Hepatocyte (in vitro differentiated cells): Measurements from ENCODE around the gene EHBP1L1. TPM values are rescaled to one million over a fixed set of nuclear protein-coding genes. Genes with fewer than 3 reads are reported as not detected.

Source experiments
- DNase-seq: peaks from one replicate; pipeline ENCODE4 v3.0.0-alpha.2; 2016; ENCODE audit warnings: low spot score
- H2AFZ ChIP-seq: fragments of 200-600 bp; sonication (generic); 2 replicates; pipeline ENCODE4 v1.6.0; 2016; ENCODE audit warnings: antibody characterized with exemption, mild to moderate bottlenecking
- H3K27ac ChIP-seq: fragments of 200-600 bp; sonication (generic); 2 replicates; pipeline ENCODE4 v1.5.1; 2016; ENCODE audit warnings: mild to moderate bottlenecking
- H3K27me3 ChIP-seq: fragments of 200-600 bp; sonication (generic); 2 replicates; pipeline ENCODE4 v1.6.1; 2016
- H3K36me3 ChIP-seq: fragments of 200-600 bp; sonication (generic); replicated peaks from 2 replicates; pipeline ENCODE4 v1.5.1; 2016; ENCODE audit warnings: low read depth; ENCODE audit not compliant: insufficient read depth
- H3K4me1 ChIP-seq: fragments of 200-600 bp; sonication (generic); 2 replicates; pipeline ENCODE4 v1.5.1; 2016; ENCODE audit warnings: mild to moderate bottlenecking, moderate library complexity; ENCODE audit not compliant: insufficient read depth
- H3K4me2 ChIP-seq: fragments of 200-600 bp; sonication (generic); 2 replicates; pipeline ENCODE4 v1.6.0; 2016
- H3K4me3 ChIP-seq: fragments of 200-600 bp; sonication (generic); 2 replicates; pipeline ENCODE4 v1.5.1; 2016; ENCODE audit warnings: mild to moderate bottlenecking
- H3K79me2 ChIP-seq: fragments of 200-600 bp; sonication (generic); 2 replicates; pipeline ENCODE4 v1.6.0; 2017; ENCODE audit warnings: mild to moderate bottlenecking
- H3K9me2 ChIP-seq: fragments of 200-600 bp; sonication (generic); replicated peaks from 2 replicates; pipeline ENCODE4 v1.6.0; 2017; ENCODE audit warnings: mild to moderate bottlenecking; ENCODE audit not compliant: insufficient read depth
- H3K9me3 ChIP-seq: fragments of 200-600 bp; sonication (generic); 2 replicates; pipeline ENCODE4 v1.5.1; 2016; ENCODE audit warnings: low read depth, mild to moderate bottlenecking
- H4K20me1 ChIP-seq: fragments of 200-600 bp; sonication (generic); 2 replicates; pipeline ENCODE4 v1.6.0; 2016; ENCODE audit warnings: mild to moderate bottlenecking; ENCODE audit not compliant: insufficient read depth, poor library complexity, severe bottlenecking
- CTCF ChIP-seq: fragments of 200-600 bp; sonication (generic); IDR thresholded peaks from 2 replicates; pipeline ENCODE4 v1.5.1; 2016; ENCODE audit warnings: antibody characterized with exemption, mild to moderate bottlenecking; ENCODE audit not compliant: poor library complexity
- EZH2 ChIP-seq: fragments of 200-600 bp; sonication (generic); IDR thresholded peaks from 2 replicates; pipeline ENCODE4 v1.6.1; 2016; ENCODE audit warnings: antibody characterized with exemption, mild to moderate bottlenecking, borderline replicate concordance
- EZH2phosphoT487 ChIP-seq: fragments of 200-600 bp; sonication (generic); IDR thresholded peaks from one replicate; pipeline ENCODE4 v1.6.1; 2018; ENCODE audit warnings: antibody characterized with exemption, mild to moderate bottlenecking, low read depth, moderate library complexity; ENCODE audit not compliant: unreplicated experiment, severe bottlenecking
- WGBS: methylation state at CpG from one replicate; pipeline ENCODE4 v1.1.6; 2016; ENCODE audit warnings: low lambda C conversion rate; ENCODE audit errors: missing lambda C conversion rate; 5-methylcytosine and 5-hydroxymethylcytosine counted together
- polyA plus RNA-seq: library from polyadenylated mRNA; unstranded; fragments of >200 nt; fragmentation: Nextera tagmentation; extraction: Ambion mirVana; gene quantifications from 2 replicates; pipeline ENCODE4 v1.2.1, GENCODE V29; 2016
- total RNA-seq: library from RNA; depleted of rRNA; stranded (reverse); fragments of >200 nt; gene quantifications from 2 replicates; pipeline ENCODE4 v1.2.3, GENCODE V29; 2014

EHBP1L1 gene
- total and polyA plus RNA-seq, 2 experiments from 2014 or later: 12.5 to 20.9 TPM

GRCh38 chr11:65552388-65552951 lies 23.4 kb upstream of the EHBP1L1 start:
- Histone ChIP-seq H3K27ac (no peak overlapping the region), H3K9me2 (no peaks in the 10 kb centered on the region), H3K9me3 (no peaks in the 10 kb centered on the region), H4K20me1 (no peaks in the 10 kb centered on the region), H3K4me1 (peaks cover 32% of the 10 kb centered on the region), H3K4me2 (no peak overlapping the region), H3K79me2 (peaks cover 29% of the 10 kb centered on the region), H3K36me3 (no peaks in the 10 kb centered on the region), H3K4me3 (no peak overlapping the region), H3K27me3 (no peaks in the 10 kb centered on the region), H2AFZ (no peak overlapping the region)
- 90% methylated on average over 9 of the region's 9 CpGs for WGBS
- no peak for TF ChIP-seq EZH2phosphoT487
- TF ChIP-seq EZH2: no peak
- no peak for TF ChIP-seq CTCF
- no peak for DNase-seq

- Histone ChIP-seq H4K20me1 (no peaks in the 10 kb centered on the region), H3K9me2 (no peaks in the 10 kb centered on the region), H3K79me2 (peaks cover 29% of the 10 kb centered on the region), H3K27ac (no peak overlapping the region), H3K9me3 (no peaks in the 10 kb centered on the region), H3K4me2 (peak overlapping the region; percentile 33), H3K27me3 (no peaks in the 10 kb centered on the region), H3K4me1 (peaks cover 33% of the 10 kb centered on the region), H3K36me3 (no peaks in the 10 kb centered on the region), H2AFZ (no peak overlapping the region), H3K4me3 (no peak overlapping the region)
- no peak for DNase-seq
- TF ChIP-seq EZH2: no peak
- no peak for TF ChIP-seq EZH2phosphoT487
- no peak for TF ChIP-seq CTCF
- 40% methylated on average over 20 of the region's 37 CpGs for WGBS
Observed at GRCh38 chr11:65553301-65554001, 22.4 kb upstream of the EHBP1L1 start.

GRCh38 chr11:65554057-65554818 lies 21.6 kb upstream of the EHBP1L1 start:
- no peak for TF ChIP-seq CTCF
- TF ChIP-seq EZH2phosphoT487: no peak
- no peak for TF ChIP-seq EZH2

More at GRCh38 chr11:65554057-65554818, 21.6 kb upstream of the EHBP1L1 start:
- Histone ChIP-seq H3K36me3 (no peaks in the 10 kb centered on the region), H3K27me3 (no peaks in the 10 kb centered on the region), H3K9me3 (no peaks in the 10 kb centered on the region), H3K4me1 (peaks cover 40% of the 10 kb centered on the region), H3K27ac (no peak overlapping the region), H3K9me2 (no peaks in the 10 kb centered on the region), H3K79me2 (peaks cover 29% of the 10 kb centered on the region), H2AFZ (no peak overlapping the region), H3K4me2 (peak overlapping the region; percentile 33), H4K20me1 (no peaks in the 10 kb centered on the region), H3K4me3 (no peak overlapping the region)
- no peak for DNase-seq
- WGBS: 84% methylated on average over 27 of the region's 27 CpGs
